NK-92 (cell line): ENCODE measurements around the gene DNAJC5G.

Experiments used
- DNase-seq: peaks from one replicate; lab custom pipeline; 2025; ENCODE audit not compliant: unreplicated experiment; lab: John Stamatoyannopoulos, UW

Gene DNAJC5G, protein sequence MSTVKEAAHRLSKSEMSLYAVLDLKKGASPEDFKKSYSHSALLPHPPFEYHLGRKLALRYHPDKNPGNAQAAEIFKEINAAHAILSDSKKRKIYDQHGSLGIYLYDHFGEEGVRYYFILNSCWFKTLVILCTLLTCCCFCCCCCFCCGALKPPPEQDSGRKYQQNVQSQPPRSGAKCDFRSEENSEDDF

GRCh38 chr2:27275211-27276150 lies at the start of gene DNAJC5G:
Gene DNAJC5G, plus strand, starts transcription at chr2:27275433. Its CDS starts 1,296 bp downstream, at chr2:27276729.
- DNase-seq = no peak

DNA sequence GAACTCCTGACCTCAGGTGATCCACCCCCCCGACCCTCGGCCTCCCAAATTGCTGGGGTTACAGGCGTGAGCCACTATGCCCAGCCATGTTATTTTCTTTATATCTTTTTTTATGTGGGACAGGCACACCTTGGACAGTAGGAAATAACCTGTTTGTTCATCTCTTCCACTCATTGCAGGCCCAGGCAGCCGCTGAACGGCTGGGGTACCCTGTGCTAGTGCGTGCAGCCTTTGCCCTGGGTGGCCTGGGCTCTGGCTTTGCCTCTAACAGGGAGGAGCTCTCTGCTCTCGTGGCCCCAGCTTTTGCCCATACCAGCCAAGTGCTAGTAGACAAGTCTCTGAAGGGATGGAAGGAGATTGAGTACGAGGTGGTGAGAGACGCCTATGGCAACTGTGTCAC lies 49.7 kb upstream of the DNAJC5G start:
- DNase-seq = no peak

DNA sequence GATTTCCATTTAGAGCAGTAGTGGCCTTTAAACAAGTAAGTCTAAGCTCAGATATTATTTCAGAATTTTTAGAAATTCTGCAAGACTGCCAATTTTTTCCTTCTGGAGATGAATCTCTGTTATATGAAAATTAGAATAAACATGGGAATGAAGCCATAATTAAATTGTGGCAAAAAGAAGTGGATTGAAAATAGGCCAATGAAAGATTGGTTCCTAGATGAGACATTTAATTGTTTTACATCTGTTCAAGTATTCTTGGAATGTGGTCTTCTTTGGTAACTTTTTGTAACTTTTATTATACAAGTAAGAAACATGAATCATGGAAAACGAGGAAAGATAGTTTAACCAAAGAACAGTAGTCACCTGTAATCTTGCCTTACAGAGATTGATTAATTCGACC lies 47.7 kb upstream of the DNAJC5G start:
- no peak for DNase-seq

GRCh38 chr2:27231921-27232320 lies 43.3 kb upstream of the DNAJC5G start:
- no peak for DNase-seq

DNA sequence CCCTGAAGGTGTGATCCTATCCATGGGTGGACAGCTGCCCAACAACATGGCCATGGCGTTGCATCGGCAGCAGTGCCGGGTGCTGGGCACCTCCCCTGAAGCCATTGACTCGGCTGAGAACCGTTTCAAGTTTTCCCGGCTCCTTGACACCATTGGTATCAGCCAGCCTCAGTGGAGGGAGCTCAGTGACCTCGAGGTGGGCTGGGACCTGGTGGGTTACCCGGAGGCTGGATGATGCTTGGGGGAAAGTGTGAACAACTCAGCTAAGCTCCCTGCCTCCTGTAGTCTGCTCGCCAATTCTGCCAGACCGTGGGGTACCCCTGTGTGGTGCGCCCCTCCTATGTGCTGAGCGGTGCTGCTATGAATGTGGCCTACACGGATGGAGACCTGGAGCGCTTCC lies 41.9 kb upstream of the DNAJC5G start:
- DNase-seq = no peak

DNA sequence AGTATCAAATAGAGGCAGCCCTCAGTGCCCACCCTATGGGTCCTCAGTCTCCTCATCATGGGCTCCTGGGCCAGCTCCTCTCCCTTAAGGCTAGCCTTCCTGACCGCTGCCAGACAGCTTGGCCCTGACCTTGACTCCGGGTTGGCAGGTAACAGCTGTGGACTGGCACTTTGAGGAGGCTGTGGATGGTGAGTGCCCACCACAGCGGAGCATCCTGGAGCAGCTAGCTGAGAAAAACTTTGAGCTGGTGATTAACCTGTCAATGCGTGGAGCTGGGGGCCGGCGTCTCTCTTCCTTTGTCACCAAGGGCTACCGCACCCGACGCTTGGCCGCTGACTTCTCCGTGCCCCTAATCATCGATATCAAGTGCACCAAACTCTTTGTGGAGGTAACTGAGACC lies 39.1 kb upstream of the DNAJC5G start:
- DNase-seq = no peak

DNA sequence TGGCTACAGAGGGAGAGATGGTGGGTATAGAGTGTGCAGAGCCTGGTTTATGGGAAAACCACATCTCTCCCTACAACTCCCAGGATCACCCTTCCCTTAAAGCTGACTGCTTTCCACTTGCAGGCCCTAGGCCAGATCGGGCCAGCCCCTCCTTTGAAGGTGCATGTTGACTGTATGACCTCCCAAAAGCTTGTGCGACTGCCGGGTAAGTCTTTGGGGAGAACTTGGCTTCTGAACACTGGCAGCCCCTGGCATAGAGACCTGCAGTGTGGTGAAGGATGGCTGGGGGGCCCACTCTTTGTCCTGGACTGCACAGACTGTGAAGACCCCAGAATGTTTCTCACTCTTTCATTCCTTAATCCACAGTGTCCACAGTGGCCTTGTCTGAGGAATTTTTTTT lies 38.6 kb upstream of the DNAJC5G start:
- no peak for DNase-seq

GRCh38 chr2:27237341-27237945 lies 37.8 kb upstream of the DNAJC5G start:
- DNase-seq = no peak

DNA sequence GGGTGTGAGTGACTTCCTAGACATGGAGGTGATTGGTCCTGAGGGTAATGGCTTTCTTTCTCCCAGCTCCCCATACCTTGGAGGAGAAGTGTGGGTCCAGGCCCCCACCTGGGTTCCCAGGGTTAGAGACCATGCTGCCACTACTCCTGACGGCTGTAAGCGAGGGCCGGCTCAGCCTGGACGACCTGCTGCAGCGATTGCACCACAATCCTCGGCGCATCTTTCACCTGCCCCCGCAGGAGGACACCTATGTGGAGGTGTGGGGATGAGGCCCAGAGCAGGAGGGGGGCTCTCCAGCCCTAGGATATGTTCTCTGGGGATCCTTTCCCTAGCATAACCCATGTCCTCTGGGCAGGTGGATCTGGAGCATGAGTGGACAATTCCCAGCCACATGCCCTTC lies 36.3 kb upstream of the DNAJC5G start:
- DNase-seq = no peak

- no peak for DNase-seq
Observed at GRCh38 chr2:27240406-27240805, 34.8 kb upstream of the DNAJC5G start.

GRCh38 chr2:27241761-27242613 lies 33.2 kb upstream of the DNAJC5G start:
- DNase-seq = no peak

DNA sequence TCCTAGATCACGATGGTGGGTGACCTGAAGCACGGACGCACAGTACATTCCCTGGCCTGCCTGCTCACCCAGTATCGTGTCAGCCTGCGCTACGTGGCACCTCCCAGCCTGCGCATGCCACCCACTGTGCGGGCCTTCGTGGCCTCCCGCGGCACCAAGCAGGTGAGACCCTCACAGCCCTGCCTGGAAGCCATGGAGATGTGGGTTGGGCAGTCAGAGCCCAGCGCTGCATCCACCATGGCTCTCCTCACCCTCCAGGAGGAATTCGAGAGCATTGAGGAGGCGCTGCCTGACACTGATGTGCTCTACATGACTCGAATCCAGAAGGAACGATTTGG lies 32.6 kb upstream of the DNAJC5G start:
- DNase-seq = no peak

DNA sequence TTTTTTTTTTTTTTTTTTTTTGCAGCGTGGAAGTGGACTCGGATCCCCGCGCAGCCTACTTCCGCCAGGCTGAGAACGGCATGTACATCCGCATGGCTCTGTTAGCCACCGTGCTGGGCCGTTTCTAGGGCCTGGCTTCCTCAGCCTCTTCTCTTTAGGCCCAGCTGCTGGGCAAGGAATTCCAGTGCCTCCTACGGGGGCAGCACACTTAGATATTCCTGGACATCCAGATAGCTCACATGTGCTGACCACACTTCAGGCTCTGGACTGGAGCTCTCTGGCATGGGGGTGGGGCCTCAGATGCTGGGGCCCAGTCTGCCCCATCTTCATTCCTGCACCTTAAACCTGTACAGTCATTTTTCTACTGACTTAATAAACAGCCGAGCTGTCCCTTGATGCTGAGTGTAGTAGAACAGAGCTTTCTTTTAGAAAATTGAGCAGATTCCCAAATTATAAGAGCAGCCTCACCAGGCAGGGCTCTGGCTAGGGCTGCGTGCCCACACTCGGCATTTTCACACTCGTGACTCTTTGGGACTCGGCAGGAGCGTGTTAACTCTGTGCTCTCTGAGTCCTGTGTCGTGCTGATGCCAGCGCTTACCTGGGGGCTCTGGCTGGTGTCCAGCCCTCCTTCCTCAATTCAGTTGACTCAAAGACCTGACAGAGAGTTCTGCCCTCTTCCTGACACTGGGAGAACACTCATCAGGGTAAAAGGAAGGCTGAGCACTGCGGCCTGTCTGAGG lies 31.7 kb upstream of the DNAJC5G start:
- no peak for DNase-seq

- no peak for DNase-seq
Observed at GRCh38 chr2:27245116-27245515, 30.1 kb upstream of the DNAJC5G start.

- no peak for DNase-seq
Observed at GRCh38 chr2:27245626-27246025, 29.6 kb upstream of the DNAJC5G start.

DNA sequence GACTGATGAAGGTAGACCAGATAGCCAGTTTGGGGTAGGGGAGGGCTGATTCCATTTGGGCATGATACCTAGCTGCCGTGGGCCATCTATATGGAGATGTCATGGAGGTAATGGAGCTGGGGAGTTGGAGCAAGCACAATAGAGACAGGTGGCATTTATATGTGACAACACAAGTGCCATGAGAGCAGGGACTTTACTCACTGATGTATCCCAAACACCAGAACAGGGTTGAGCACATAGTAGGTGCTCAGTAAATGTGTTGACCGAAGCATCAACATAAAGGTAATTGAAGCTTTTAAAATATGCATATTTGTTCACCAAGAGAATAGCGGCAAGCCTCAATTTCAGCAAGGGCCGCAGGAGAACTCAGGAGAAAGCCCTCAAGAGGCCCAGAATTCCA lies 27.3 kb upstream of the DNAJC5G start:
- DNase-seq = no peak

GRCh38 chr2:27249159-27249890 lies 25.9 kb upstream of the DNAJC5G start:
- DNase-seq = no peak

DNA sequence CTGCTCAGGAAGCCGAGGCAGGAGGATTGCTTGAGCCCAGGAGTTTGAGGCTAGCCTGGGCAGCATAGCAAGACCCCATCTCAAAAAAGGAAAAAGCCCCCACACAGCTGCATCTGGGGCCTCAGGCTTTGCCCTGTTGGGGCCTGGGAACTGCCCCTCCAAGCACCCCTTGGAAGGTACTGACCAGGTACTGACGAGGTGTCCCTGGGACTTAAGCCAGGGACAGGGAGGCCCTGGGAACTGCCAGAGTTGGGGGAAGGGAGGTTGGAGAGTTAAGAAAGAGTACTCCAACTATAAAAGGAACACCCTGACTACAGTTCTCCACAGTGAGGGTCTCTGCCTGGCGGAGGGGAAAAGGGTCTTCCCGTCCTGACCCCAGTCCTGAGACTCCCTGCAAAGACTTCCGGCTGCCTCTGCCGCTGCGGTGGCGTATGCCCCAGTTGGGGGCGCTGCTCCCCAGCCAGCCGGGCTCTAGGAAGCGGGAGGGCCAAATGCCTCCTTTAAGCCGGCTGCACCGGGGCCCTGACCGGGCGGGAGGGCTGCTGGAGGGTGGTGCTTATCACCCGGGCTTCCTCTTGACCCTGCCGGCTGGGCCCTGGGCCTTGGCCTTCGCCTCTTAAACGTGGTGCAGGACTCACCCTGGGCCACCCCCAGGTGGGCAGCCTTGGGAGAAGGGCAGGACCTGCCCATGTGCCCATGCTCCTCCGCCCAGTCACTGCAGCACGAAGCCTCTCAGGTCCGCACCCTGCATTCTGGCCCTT lies 25.2 kb upstream of the DNAJC5G start:
- DNase-seq = no peak
